Measurements from ENCODE around the gene PLEKHA4.
A peak's percentile ranks its signal among the peaks of the same experiment; 100 is the strongest.
"Not testable (repeated sequence)": the region's sequence is repeated elsewhere in the genome, so short reads cannot be mapped to it uniquely, and the experiment has no call there.

Gene PLEKHA4

GRCh38 chr19:48887861-48888612 is 19.6 kb upstream of the PLEKHA4 start:
- DNase-seq: no peak

GRCh38 chr19:48883726-48884125 is 15.3 kb upstream of the PLEKHA4 start:
- DNase-seq: no peak

- no peak for DNase-seq
Measured at GRCh38 chr19:48881741-48882657, 13.6 kb upstream of the PLEKHA4 start.

- not testable (repeated sequence) for DNase-seq
Measured at GRCh38 chr19:48879696-48880095, 11.3 kb upstream of the PLEKHA4 start.

- no peak for DNase-seq
Measured at GRCh38 chr19:48879025-48879637, 10.7 kb upstream of the PLEKHA4 start.

GRCh38 chr19:48878196-48879024 is 10.0 kb upstream of the PLEKHA4 start:
- no peak for DNase-seq

- DNase-seq: no peak
Measured at GRCh38 chr19:48877855-48878195, 9.4 kb upstream of the PLEKHA4 start.

- DNase-seq: not testable (repeated sequence)
Measured at GRCh38 chr19:48876043-48876981, 7.9 kb upstream of the PLEKHA4 start.

GRCh38 chr19:48874303-48875135 is 6.1 kb upstream of the PLEKHA4 start:
- DNase-seq: no peak

- no peak for DNase-seq
Measured at GRCh38 chr19:48873476-48874302, 5.3 kb upstream of the PLEKHA4 start.

GRCh38 chr19:48872884-48873475 is 4.6 kb upstream of the PLEKHA4 start:
- DNase-seq: peak; percentile 83

- peak; percentile 96 for DNase-seq
Measured at GRCh38 chr19:48872182-48872883, 3.9 kb upstream of the PLEKHA4 start, which contains the start of gene PPP1R15A. TSS of gene PPP1R15A (plus strand) at chr19:48872421. CDS start at chr19:48873234, 813 bp downstream.

GRCh38 chr19:48871471-48872181 is 3.2 kb upstream of the PLEKHA4 start:
- DNase-seq: not testable (repeated sequence)

GRCh38 chr19:48870048-48870447 is 1.6 kb upstream of the PLEKHA4 start:
- no peak for DNase-seq

GRCh38 chr19:48867746-48868113 is 687 bp downstream of the PLEKHA4 start:
- DNase-seq: no peak

- no peak for DNase-seq
Measured at GRCh38 chr19:48867123-48867745, 1.2 kb downstream of the PLEKHA4 start.

- no peak for DNase-seq
Measured at GRCh38 chr19:48866692-48867091, 1.7 kb downstream of the PLEKHA4 start.
